Panc1 (cell line): ENCODE measurements around the gene PSMB5. TPM values are rescaled to one million over a fixed set of nuclear protein-coding genes. Genes with fewer than 3 reads are reported as not detected.

Source experiments
- ATAC-seq: fragments of 200-7000 bp; cut with Tn5 transposase; 2 replicates; pipeline ENCODE4 v1.9.1; 2020; ENCODE audit warnings: mild to moderate bottlenecking, moderate library complexity
- BruUV-seq: library from RNA; stranded (reverse); fragments of 400-500 nt; replicated peaks from 2 replicates; lab custom pipeline; 2021; lab: Mats Ljungman, UMichigan
- CTCF ChIA-PET: fragments of 300-600 bp; sonication (Branson Sonifier 250); formaldehyde crosslinking; loops from one replicate; lab custom pipeline; 2022; ENCODE audit warnings: antibody characterized with exemption; lab: Charles Lee
- POLR2A ChIA-PET: fragments of 300-600 bp; sonication (Branson Sonifier 250); formaldehyde crosslinking; loops from one replicate; lab custom pipeline; 2022; ENCODE audit warnings: antibody characterized with exemption; lab: Charles Lee
- DNase-seq: peaks from one replicate; pipeline ENCODE4 v3.0.0-alpha.2; 2010; ENCODE audit warnings: low read depth, low spot score
- H3K27ac ChIP-seq: 2 replicates; pipeline ENCODE4 v1.5.1; 2011; ENCODE audit warnings: mild to moderate bottlenecking, low read length, inconsistent platforms
- H3K27me3 ChIP-seq: fragments of 200-500 bp; sonication (Bioruptor generic); 2 replicates; pipeline ENCODE4 v1.6.0; 2014; ENCODE audit warnings: low read length, inconsistent platforms; ENCODE audit not compliant: control insufficient read depth, insufficient read depth
- H3K36me3 ChIP-seq: fragments of 200-500 bp; sonication (Bioruptor generic); 2 replicates; pipeline ENCODE4 v1.5.1; 2014; ENCODE audit warnings: inconsistent platforms, mild to moderate bottlenecking, low read length, moderate library complexity; ENCODE audit not compliant: control insufficient read depth, insufficient read depth
- H3K4me1 ChIP-seq: 2 replicates; pipeline ENCODE4 v1.5.1; 2011; ENCODE audit warnings: inconsistent platforms, mild to moderate bottlenecking, low read length, moderate library complexity; ENCODE audit not compliant: control insufficient read depth, insufficient read depth
- H3K4me3 ChIP-seq, 2 experiments: 2 replicates each; pipeline ENCODE4 v1.5.1; 2011 to 2012; ENCODE audit warnings: low read depth in 2 of 2, low read length in 2 of 2, mild to moderate bottlenecking in 2 of 2, inconsistent platforms in 1 of 2, moderate library complexity in 1 of 2
- H3K9me3 ChIP-seq: fragments of 200-500 bp; sonication (Bioruptor generic); 2 replicates; pipeline ENCODE4 v1.5.1; 2014; ENCODE audit warnings: low read depth, mild to moderate bottlenecking, inconsistent platforms, low read length, moderate library complexity; ENCODE audit not compliant: control insufficient read depth, insufficient read depth
- CTCF ChIP-seq: fragments of 450-650 bp; IDR thresholded peaks from 2 replicates; pipeline ENCODE4 v1.5.1; 2017; ENCODE audit warnings: mild to moderate bottlenecking
- POLR2AphosphoS5 ChIP-seq: IDR thresholded peaks from 2 replicates; pipeline ENCODE4 v1.6.1; 2012; ENCODE audit warnings: mild to moderate bottlenecking, low read depth, low read length, moderate library complexity
- REST ChIP-seq, 2 experiments: IDR thresholded peaks; 2 replicates each; pipeline ENCODE4 v1.6.1; 2011 to 2012; ENCODE audit warnings: low read depth in 2 of 2, control low read depth in 1 of 2, low read length in 1 of 2, mild to moderate bottlenecking in 1 of 2, moderate library complexity in 1 of 2; ENCODE audit not compliant: insufficient read depth in 1 of 2
- SIN3A ChIP-seq: IDR thresholded peaks from 2 replicates; pipeline ENCODE4 v1.6.1; 2012; ENCODE audit warnings: low read depth, mild to moderate bottlenecking, low read length, moderate library complexity, borderline replicate concordance; ENCODE audit not compliant: insufficient read depth
- TCF7L2 ChIP-seq: IDR thresholded peaks from 2 replicates; pipeline ENCODE4 v1.6.1; 2011; ENCODE audit warnings: mild to moderate bottlenecking, low read depth, low read length, inconsistent platforms
- in situ Hi-C: cut with HindIII; loops from 2 replicates; pipeline ENCODE4 v1.10.0; 2016; ENCODE audit warnings: low sequenced_read_pairs, low pct_unique_long_range_greater_than_20kb
- intact Hi-C: fragments of 100-400 bp; cut with micrococcal nuclease; formaldehyde crosslinking; loops from one replicate; pipeline ENCODE4 v1.10.0; 2022; ENCODE audit not compliant: unreplicated experiment
- total RNA-seq: library from RNA; stranded (reverse); gene quantifications from one replicate; pipeline ENCODE4 v1.2.1, GENCODE V29; 2021; ENCODE audit not compliant: unreplicated experiment

PSMB5 gene
- total RNA-seq, 1 experiment from 2014 or later: 149 TPM

- ChIA-PET CTCF (interaction anchor here (1.0 kb wide), 1 partner anchor 67 kb away, joined by 3 read pairs; no protein-coding TSS in a partner anchor), POLR2A (no interaction called here)
- no peaks in the 10 kb centered on the region for H3K27me3 ChIP-seq
- BruUV-seq: no TSS peak
- intact Hi-C loops (no loop called here), in situ Hi-C loops (no loop called here)
- H3K4me3 ChIP-seq: no peak overlapping the region
- ATAC-seq (no peak), DNase-seq (no peak)
- H3K4me1 ChIP-seq: peaks cover 3% of the 10 kb centered on the region
- no peak overlapping the region for H3K27ac ChIP-seq
- no peaks in the 10 kb centered on the region for H3K36me3 ChIP-seq
- no peak for TF ChIP-seq POLR2AphosphoS5
- no peak for TF ChIP-seq CTCF
- TF ChIP-seq REST (IDR thresholded peaks at IDR 0.05; ENCODE audit: insufficient read depth in 1 of 2, low read depth in 2 of 2, low read length in 1 of 2): no peak
- TF ChIP-seq SIN3A: no peak
- TF ChIP-seq TCF7L2: no peak
- no peaks in the 10 kb centered on the region for H3K9me3 ChIP-seq
These were observed 18.7 kb upstream of the PSMB5 start for GRCh38 chr14:23053426-23053825.

- intact Hi-C loops: no loop called here
- ATAC-seq: no peak
- TF ChIP-seq POLR2AphosphoS5 (no peak), TCF7L2 (no peak), SIN3A (no peak), REST (IDR thresholded peaks at IDR 0.05; ENCODE audit: insufficient read depth in 1 of 2, low read depth in 2 of 2, low read length in 1 of 2) (no peak), CTCF (no peak)
- Histone ChIP-seq H3K27me3 (no peaks in the 10 kb centered on the region), H3K4me3 (no peak overlapping the region), H3K4me1 (peaks cover 3% of the 10 kb centered on the region), H3K9me3 (no peaks in the 10 kb centered on the region), H3K36me3 (no peaks in the 10 kb centered on the region), H3K27ac (no peak overlapping the region)
- CTCF ChIA-PET: interaction anchor here (1.0 to 2.2 kb wide), 2 partner anchors 10 to 66 kb away, joined by 3 to 21 read pairs; partner anchors contain the start of gene PSMB11
- POLR2A ChIA-PET: no interaction called here
- in situ Hi-C loops: no loop called here
- no TSS peak for BruUV-seq
- DNase-seq: no peak
These were observed 18.0 kb upstream of the PSMB5 start for GRCh38 chr14:23052671-23053070.
